Keratinocyte (primary cell): ENCODE results near the gene BAHD1.

Experiments
- EZH2 ChIP-seq: IDR thresholded peaks from one replicate; pipeline ENCODE4 v1.6.1; 2012; ENCODE audit warnings: inconsistent platforms, mild to moderate bottlenecking, low read length, moderate library complexity
- TF ChIP-seq, protein P1 (sequence below), 3 experiments: IDR thresholded peaks in 1 of 3; conservative IDR thresholded peaks in 1 of 3; optimal IDR thresholded peaks in 1 of 3; 2 replicates in 2 of 3; 3 replicates in 1 of 3; pipeline versions ENCODE3 to v1.5.1; 2011; ENCODE audit warnings: low read length in 3 of 3, mild to moderate bottlenecking in 3 of 3, moderate library complexity in 2 of 3, control low read depth in 1 of 3, inconsistent platforms in 1 of 3; ENCODE audit not compliant: insufficient read depth in 2 of 3; ENCODE audit errors: extremely low read depth in 1 of 3

- TF ChIP-seq, protein P1, sequence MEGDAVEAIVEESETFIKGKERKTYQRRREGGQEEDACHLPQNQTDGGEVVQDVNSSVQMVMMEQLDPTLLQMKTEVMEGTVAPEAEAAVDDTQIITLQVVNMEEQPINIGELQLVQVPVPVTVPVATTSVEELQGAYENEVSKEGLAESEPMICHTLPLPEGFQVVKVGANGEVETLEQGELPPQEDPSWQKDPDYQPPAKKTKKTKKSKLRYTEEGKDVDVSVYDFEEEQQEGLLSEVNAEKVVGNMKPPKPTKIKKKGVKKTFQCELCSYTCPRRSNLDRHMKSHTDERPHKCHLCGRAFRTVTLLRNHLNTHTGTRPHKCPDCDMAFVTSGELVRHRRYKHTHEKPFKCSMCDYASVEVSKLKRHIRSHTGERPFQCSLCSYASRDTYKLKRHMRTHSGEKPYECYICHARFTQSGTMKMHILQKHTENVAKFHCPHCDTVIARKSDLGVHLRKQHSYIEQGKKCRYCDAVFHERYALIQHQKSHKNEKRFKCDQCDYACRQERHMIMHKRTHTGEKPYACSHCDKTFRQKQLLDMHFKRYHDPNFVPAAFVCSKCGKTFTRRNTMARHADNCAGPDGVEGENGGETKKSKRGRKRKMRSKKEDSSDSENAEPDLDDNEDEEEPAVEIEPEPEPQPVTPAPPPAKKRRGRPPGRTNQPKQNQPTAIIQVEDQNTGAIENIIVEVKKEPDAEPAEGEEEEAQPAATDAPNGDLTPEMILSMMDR (optimal IDR thresholded peaks at IDR 0.05 in 1 of 3, IDR thresholded peaks at IDR 0.05 in 1 of 3, conservative IDR thresholded peaks at IDR 0.05 in 1 of 3; ENCODE audit: extremely low read depth in 1 of 3, insufficient read depth in 2 of 3, low read length in 3 of 3): no peak
- TF ChIP-seq EZH2: no peak
Observed at GRCh38 chr15:40428185-40428584, 12.6 kb upstream of the BAHD1 start.
